GM19193 (cell line): ENCODE results near the gene SLC5A6.

Experiments used
- POLR2A ChIP-seq: IDR thresholded peaks from 4 replicates; pipeline ENCODE4 v1.6.1; 2011; ENCODE audit not compliant: insufficient read depth, insufficient read length; ENCODE audit errors: extremely low read depth

Gene SLC5A6

GRCh38 chr2:27170581-27171337 is 41.3 kb downstream of the SLC5A6 start:
- TF ChIP-seq POLR2A: no peak

GRCh38 chr2:27164960-27165763 is 46.9 kb downstream of the SLC5A6 start:
- no peak for TF ChIP-seq POLR2A

- TF ChIP-seq POLR2A: no peak
These were observed 49.6 kb downstream of the SLC5A6 start for GRCh38 chr2:27162151-27163121.

GRCh38 chr2:27160191-27160590 is 51.9 kb downstream of the SLC5A6 start:
- no peak for TF ChIP-seq POLR2A

GRCh38 chr2:27159271-27159670 is 52.8 kb downstream of the SLC5A6 start:
- no peak for TF ChIP-seq POLR2A

- no peak for TF ChIP-seq POLR2A
These were observed 53.6 kb downstream of the SLC5A6 start for GRCh38 chr2:27158468-27158867.

- TF ChIP-seq POLR2A: no peak
These were observed 57.0 kb downstream of the SLC5A6 start for GRCh38 chr2:27155069-27155520.

GRCh38 chr2:27154488-27154887 is 57.6 kb downstream of the SLC5A6 start:
- TF ChIP-seq POLR2A: no peak

GRCh38 chr2:27152796-27153464 is 59.1 kb downstream of the SLC5A6 start:
- no peak for TF ChIP-seq POLR2A

GRCh38 chr2:27152102-27152795 is 59.8 kb downstream of the SLC5A6 start:
- no peak for TF ChIP-seq POLR2A

- TF ChIP-seq POLR2A: no peak
These were observed 61.3 kb downstream of the SLC5A6 start for GRCh38 chr2:27150639-27151230.
